ENCODE results near the gene SUPT20HL2.
"Not testable (repeated sequence)": the region's sequence is repeated elsewhere in the genome, so short reads cannot be mapped to it uniquely, and the experiment has no call there.

The SUPT20HL2 gene

DNA sequence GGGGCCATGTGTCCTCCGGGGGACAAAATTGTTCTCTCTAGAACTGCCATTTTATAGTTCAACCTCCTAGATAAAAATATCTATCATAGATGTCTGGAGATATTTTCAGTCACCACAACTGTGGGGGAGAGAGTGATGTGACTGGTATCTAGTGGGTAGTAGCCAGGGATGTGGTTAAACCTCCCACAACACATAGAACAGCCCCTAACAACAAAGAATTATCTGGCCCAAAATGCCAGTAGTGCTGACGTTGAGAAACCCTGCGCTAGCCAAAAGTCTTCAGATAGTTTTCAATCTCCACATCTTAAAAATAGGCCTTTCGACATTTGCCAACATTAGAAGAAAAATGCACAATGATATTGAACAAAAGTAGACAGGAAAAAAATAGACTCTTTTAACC lies 19.0 kb upstream of the SUPT20HL2 start:
- TF ChIP-seq, protein P1, sequence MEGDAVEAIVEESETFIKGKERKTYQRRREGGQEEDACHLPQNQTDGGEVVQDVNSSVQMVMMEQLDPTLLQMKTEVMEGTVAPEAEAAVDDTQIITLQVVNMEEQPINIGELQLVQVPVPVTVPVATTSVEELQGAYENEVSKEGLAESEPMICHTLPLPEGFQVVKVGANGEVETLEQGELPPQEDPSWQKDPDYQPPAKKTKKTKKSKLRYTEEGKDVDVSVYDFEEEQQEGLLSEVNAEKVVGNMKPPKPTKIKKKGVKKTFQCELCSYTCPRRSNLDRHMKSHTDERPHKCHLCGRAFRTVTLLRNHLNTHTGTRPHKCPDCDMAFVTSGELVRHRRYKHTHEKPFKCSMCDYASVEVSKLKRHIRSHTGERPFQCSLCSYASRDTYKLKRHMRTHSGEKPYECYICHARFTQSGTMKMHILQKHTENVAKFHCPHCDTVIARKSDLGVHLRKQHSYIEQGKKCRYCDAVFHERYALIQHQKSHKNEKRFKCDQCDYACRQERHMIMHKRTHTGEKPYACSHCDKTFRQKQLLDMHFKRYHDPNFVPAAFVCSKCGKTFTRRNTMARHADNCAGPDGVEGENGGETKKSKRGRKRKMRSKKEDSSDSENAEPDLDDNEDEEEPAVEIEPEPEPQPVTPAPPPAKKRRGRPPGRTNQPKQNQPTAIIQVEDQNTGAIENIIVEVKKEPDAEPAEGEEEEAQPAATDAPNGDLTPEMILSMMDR (IDR thresholded peaks at IDR 0.05; ENCODE audit: insufficient read depth, low read depth, low read length, missing control alignments) = no peak
- no peak overlapping the region for H3K4me3 ChIP-seq (ENCODE audit: low read depth, low read length)
- no peak for DNase-seq (ENCODE audit: low read depth)

DNA sequence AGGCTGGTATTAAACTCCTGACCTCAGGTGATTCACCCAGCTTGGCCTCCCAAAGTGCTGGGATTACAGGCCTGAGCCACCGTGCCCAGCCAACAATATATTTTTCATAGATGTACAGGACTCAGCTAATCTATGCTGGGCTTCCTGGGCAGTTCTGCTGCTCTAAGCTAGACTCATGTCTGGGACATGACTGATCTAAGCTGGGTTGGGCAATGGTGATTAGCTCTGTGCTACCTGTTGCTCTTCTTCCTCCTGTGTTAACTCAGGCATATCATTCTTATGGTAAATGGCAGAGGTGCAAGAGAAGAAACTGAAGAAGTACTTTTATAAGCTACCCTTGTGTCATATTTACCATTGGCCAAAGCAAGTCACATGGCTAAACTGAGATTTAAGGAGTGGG lies 11.4 kb upstream of the SUPT20HL2 start:
- no peak overlapping the region for H3K4me3 ChIP-seq (ENCODE audit: low read depth, low read length)
- no peak for DNase-seq (ENCODE audit: low read depth)
- TF ChIP-seq, protein P1 (IDR thresholded peaks at IDR 0.05; ENCODE audit: insufficient read depth, low read depth, low read length, missing control alignments) = no peak

DNA sequence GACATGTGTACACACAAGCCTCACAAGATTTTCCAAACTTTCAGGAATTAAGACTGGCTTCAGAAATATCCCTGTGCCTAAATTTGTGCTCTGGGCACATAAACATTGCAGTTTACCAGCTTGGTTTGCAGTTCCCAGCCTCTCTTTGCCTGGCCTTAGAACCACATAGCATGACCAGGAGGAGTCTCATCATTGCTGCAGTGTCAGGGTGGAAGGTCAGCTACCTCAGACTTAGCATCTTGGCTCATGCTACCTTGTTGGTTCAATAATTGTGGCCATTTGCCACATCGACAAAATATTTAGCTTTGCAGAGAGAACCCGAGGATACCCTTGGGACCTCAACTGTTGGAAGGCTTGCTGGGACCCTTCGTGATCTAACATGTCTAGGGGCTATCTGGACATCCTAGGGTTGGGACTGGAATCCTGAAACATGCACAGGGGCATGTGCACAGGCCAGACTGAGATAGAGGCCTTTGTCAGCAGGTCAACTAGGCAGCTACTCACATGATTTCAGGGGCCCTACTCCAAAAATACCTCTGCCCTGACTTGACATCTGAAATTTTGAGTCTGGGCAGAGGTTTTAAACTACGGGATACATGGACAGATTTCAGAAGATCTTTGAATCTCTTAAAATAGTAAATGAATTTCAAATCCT lies 8.0 kb upstream of the SUPT20HL2 start:
- no peak for DNase-seq (ENCODE audit: low read depth)
- TF ChIP-seq, protein P1 (IDR thresholded peaks at IDR 0.05; ENCODE audit: insufficient read depth, low read depth, low read length, missing control alignments) = no peak
- no peak overlapping the region for H3K4me3 ChIP-seq (ENCODE audit: low read depth, low read length)

DNA sequence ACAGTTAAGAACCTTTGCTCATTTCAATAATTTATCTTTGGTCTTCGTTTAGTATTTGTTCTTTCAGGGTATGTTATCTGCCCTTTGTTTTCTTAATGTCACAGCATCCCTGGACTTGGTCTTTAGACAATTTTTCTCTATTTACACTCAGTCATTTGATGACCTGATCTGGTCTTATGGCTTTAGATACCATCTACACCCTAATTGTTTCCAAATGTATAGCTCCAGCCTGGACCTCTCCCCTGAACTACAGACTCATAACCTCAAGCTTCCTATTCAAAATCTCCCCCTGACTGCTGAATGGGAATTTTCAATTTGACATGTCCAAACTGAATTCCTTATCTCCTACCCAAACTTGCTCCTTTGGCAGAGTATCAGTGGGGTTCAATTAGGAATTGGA lies 3.7 kb upstream of the SUPT20HL2 start:
- TF ChIP-seq, protein P1 (IDR thresholded peaks at IDR 0.05; ENCODE audit: insufficient read depth, low read depth, low read length, missing control alignments) = no peak
- no peak overlapping the region for H3K4me3 ChIP-seq (ENCODE audit: low read depth, low read length)
- DNase-seq (ENCODE audit: low read depth) = no peak

DNA sequence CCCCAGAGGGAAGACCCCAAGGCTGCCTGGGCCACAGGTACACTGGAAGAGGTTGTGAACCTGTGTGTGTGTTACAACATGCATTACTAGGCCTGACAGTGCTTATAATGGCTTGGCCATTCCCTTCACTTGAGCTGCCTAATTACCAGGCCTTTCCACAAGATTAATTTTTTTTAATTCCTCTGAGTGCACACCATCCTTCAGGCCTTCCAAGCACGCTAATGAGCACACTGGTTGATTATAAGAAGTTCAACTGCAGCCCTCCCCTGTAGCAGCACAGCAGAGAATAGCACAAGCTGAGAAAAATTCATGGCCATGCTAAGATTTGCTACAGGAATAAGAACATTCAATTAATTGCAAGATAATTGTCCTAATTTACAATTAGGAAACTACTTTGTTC lies 2.2 kb upstream of the SUPT20HL2 start:
- no peak for DNase-seq (ENCODE audit: low read depth)
- H3K4me3 ChIP-seq (ENCODE audit: low read depth, low read length) = no peak overlapping the region
- TF ChIP-seq, protein P1 (IDR thresholded peaks at IDR 0.05; ENCODE audit: insufficient read depth, low read depth, low read length, missing control alignments) = no peak

DNA sequence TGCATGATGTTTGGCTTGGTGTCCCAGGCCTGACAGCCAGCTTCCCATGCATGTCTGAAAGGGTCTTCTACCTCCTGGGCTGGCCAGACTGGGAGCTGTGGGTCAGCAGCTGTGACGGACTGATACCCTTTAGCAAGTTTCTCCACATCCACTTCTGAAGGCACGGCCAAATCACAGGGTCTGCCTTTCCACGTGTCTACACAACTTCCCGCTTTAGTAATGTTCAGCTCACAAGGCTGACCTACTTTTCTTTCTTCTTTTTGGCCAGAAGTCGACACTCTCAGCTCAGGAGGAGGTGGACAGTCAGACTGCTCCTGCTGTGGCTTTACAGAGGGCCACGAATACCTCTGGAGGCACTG lies 1.6 kb downstream of the SUPT20HL2 start:
- not testable (repeated sequence) for DNase-seq (ENCODE audit: low read depth); H3K4me3 ChIP-seq (ENCODE audit: low read depth, low read length)

DNA sequence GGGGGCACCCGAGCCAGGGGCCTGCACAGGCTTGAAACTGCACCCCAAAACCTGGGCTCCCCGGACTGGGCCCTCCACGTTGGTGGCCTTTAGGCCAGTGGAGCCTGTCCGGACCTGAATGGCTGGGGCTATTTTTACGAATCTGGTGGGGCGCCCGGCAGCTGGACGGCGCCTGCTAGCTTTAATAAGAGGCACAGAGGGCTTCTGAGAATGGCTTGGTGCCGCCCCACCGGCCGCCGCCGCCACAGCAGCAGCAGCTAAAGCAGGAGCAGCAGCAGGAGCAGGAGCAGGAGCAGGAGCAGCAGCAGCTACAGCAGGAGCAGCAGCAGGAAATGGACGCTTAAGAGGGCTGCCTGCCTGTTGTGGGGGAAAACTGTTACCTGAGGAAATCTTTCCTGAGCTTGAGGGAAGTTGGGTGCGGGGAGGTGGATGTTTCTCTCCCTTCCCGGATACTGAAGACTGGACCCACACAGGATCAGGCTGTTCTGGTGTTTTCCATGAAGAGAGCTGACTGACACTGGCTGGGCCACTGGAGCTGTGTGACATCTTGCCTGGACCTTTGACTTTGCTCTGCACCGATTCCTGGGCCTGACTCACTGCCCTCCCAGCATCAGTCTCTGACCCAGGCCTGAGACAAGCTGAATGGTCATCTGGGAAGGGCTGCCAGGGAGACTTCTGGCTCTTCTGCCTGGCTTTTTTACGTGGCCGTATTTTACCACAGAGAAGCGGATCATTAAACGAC lies 2.2 kb downstream of the SUPT20HL2 start:
- H3K4me3 ChIP-seq (ENCODE audit: low read depth, low read length) = not testable (repeated sequence)

DNA sequence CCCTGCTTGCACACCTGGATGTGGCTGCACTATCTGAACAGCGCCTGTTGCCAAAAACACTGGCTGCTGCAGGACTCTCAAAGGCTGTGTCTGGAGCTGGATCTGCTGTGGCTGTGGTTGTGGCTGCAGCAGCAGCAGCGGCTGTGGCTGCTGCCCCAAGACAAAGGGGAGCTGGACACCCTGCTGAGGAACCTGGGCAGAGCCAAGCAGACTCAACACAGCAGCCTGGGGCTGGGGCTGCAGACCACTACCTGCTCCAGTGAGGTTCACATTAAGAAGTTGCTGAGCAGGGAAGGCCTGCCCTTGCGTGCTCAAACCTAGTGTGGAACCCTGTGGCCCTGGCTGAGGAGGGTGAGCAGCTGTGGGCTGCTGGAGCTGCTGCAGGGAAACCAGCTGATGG lies 3.0 kb downstream of the SUPT20HL2 start:
- DNase-seq (ENCODE audit: low read depth); H3K4me3 ChIP-seq (ENCODE audit: low read depth, low read length): not testable (repeated sequence)

More for the DNA sequence above, 2.2 kb downstream of the SUPT20HL2 start:
- not testable (repeated sequence) for DNase-seq (ENCODE audit: low read depth)

DNA sequence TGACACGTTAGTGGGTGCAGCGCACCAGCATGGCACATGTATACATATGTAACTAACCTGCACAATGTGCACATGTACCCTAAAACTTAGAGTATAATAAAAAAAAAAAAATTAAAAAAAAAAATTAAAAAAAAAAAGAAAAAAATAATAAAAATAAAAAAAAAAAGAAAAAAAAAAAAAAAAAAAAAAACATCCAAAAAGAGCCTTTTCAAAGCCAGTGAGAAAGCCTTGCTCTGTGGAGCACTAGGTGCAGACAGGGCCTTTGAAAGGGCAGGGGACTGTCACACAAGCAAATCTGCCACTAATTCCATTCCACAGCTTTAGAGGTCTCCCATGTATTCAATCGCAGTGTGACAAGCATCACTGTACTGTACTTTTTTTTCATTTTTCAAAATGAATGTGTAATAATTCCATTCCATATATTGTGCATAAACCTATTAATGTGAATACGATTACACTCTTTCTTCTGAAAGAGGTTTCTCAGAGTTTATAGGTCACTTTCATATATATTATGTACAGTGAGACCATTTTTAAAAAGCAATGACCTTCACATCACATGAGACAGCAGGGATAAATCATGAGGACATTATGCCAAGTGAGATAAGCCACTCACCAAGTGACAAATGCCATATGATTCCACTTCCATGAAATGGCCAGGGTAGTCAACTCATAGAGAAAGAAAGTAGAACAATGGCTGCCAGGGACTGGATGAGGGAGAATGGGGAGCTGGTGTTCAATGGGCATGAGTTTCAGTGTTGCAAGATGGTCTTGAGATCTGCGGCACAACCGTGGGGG lies 4.1 kb downstream of the SUPT20HL2 start:
- DNase-seq (ENCODE audit: low read depth) = not testable (repeated sequence)

DNA sequence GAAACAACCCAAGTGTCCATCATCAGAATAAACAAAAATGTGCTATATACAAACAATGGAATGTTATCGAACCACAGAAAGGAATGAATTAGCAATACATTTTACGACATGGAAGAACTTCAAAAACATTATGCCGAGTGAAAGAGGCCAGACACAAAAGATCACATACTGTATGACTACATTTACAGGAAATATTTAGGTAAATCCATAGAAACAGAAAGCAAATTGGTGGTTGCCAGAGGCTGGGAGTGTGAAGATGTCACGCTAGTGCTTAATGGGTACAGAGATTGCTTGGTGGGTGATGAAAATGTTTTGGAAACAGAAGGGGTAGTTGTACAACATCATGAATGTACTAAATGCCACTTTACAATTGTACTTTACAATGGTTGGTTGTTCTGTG lies 5.1 kb downstream of the SUPT20HL2 start:
- not testable (repeated sequence) for H3K4me3 ChIP-seq (ENCODE audit: low read depth, low read length); DNase-seq (ENCODE audit: low read depth)

More for the DNA sequence above, 4.1 kb downstream of the SUPT20HL2 start:
- not testable (repeated sequence) for H3K4me3 ChIP-seq (ENCODE audit: low read depth, low read length)

Measured in GM12865 (cell line).